Colon (tissue), 2 donors: Measurements from ENCODE around the gene GRAMD4.

Experiments
- FAIRE-seq: peaks from 2 replicates; lab custom pipeline; 2012; peaks lifted over from hg19 to GRCh38; lab: Jason Lieb, UNC
- donor health status: control.
- donor health status: control.

GRAMD4 gene

GRCh38 chr22:46596819-46597218 lies 23.4 kb upstream of the GRAMD4 start:
- FAIRE-seq, result no peak

GRCh38 chr22:46598224-46598623 lies 22.0 kb upstream of the GRAMD4 start:
- no peak for FAIRE-seq

- no peak for FAIRE-seq
Measured at GRCh38 chr22:46598737-46599424, 21.3 kb upstream of the GRAMD4 start.

- FAIRE-seq, result no peak
Measured at GRCh38 chr22:46600273-46600796, 19.9 kb upstream of the GRAMD4 start.

GRCh38 chr22:46602025-46602424 lies 18.2 kb upstream of the GRAMD4 start:
- no peak for FAIRE-seq

- no peak for FAIRE-seq
Measured at GRCh38 chr22:46604306-46604690, 15.9 kb upstream of the GRAMD4 start.

- FAIRE-seq, result no peak
Measured at GRCh38 chr22:46605117-46605516, 15.1 kb upstream of the GRAMD4 start.

GRCh38 chr22:46606886-46607285 lies 13.3 kb upstream of the GRAMD4 start:
- no peak for FAIRE-seq

GRCh38 chr22:46607483-46608114 lies 12.6 kb upstream of the GRAMD4 start:
- no peak for FAIRE-seq

- no peak for FAIRE-seq
Measured at GRCh38 chr22:46609175-46609690, 11.0 kb upstream of the GRAMD4 start.

- no peak for FAIRE-seq
Measured at GRCh38 chr22:46609724-46610201, 10.4 kb upstream of the GRAMD4 start.

- FAIRE-seq, result no peak
Measured at GRCh38 chr22:46610356-46610755, 9.8 kb upstream of the GRAMD4 start.

- FAIRE-seq, result no peak
Measured at GRCh38 chr22:46611189-46611588, 9.0 kb upstream of the GRAMD4 start.

- FAIRE-seq, result no peak
Measured at GRCh38 chr22:46612341-46612903, 7.8 kb upstream of the GRAMD4 start.

- FAIRE-seq, result no peak
Measured at GRCh38 chr22:46612904-46613605, 7.1 kb upstream of the GRAMD4 start.

GRCh38 chr22:46613606-46614021 lies 6.6 kb upstream of the GRAMD4 start:
- FAIRE-seq, result no peak

GRCh38 chr22:46614025-46614931 lies 5.9 kb upstream of the GRAMD4 start:
- FAIRE-seq, result no peak

- no peak for FAIRE-seq
Measured at GRCh38 chr22:46617207-46617985, 2.8 kb upstream of the GRAMD4 start.

GRCh38 chr22:46617986-46618647 lies 2.1 kb upstream of the GRAMD4 start:
- no peak for FAIRE-seq

- FAIRE-seq, result no peak
Measured at GRCh38 chr22:46618667-46619066, 1.5 kb upstream of the GRAMD4 start.
